GM12878 (cell line): ENCODE data around the gene PPARD. TPM values are rescaled to one million over a fixed set of nuclear protein-coding genes. Genes with fewer than 3 reads are reported as not detected.

ENCODE experiments used
- CREM ChIP-seq: IDR thresholded peaks from 2 replicates; pipeline ENCODE4 v1.6.1; 2014; ENCODE audit warnings: antibody characterized with exemption, low read depth
- CUX1 ChIP-seq: IDR thresholded peaks from 2 replicates; pipeline ENCODE4 v1.6.1; 2012; ENCODE audit warnings: improper control_type of control experiment, low read depth, low read length; ENCODE audit not compliant: insufficient replicate concordance
- SKIL ChIP-seq: fragments of 450-650 bp; IDR thresholded peaks from 2 replicates; pipeline ENCODE4 v1.6.1; 2017; ENCODE audit warnings: mild to moderate bottlenecking, low read depth, inconsistent platforms; ENCODE audit not compliant: poor library complexity, severe bottlenecking
- ZBTB4 ChIP-seq: fragments of 450-650 bp; formaldehyde crosslinking; IDR thresholded peaks from 2 replicates; pipeline ENCODE4 v1.4.0; 2022; ENCODE audit warnings: mild to moderate bottlenecking, moderate library complexity
- polyA plus RNA-seq, 11 experiments: library from polyadenylated mRNA; depleted of rRNA in 4 of 11; unstranded in 6 of 11; stranded (reverse) in 5 of 11; fragments of >200 nt; fragmentation: Nextera tagmentation in 4 of 11; fragmentation: Illumina TruSeq in 1 of 11; extraction: Ambion mirVana in 4 of 11; extraction: Trizol in 1 of 11; gene quantifications; 1 replicate in 1 of 11; 2 replicates in 10 of 11; pipeline versions ENCODE4 v1.2.1 to v1.2.3, GENCODE V29; 2011 to 2016; ENCODE audit warnings: inconsistent platforms in 2 of 11, missing spikeins in 2 of 11, low read depth in 1 of 11
- total RNA-seq, 4 experiments: library from RNA; depleted of rRNA in 3 of 4; stranded (reverse); fragments of >200 nt in 3 of 4; fragmentation: Illumina TruSeq in 1 of 4; extraction: Trizol in 1 of 4; gene quantifications; 2 replicates each; pipeline versions ENCODE4 v1.2.1 to v1.2.3, GENCODE V29; 2013 to 2021

The PPARD gene
- total and polyA plus RNA-seq, 10 of the 15 experiments (the other 5 are each of a cell fraction or from before 2014, with no cell fraction given): 0.05 to 12.6 (median 6.7) TPM

GRCh38 chr6:35295521-35296315 lies 46.6 kb upstream of the PPARD start (continued):
- TF ChIP-seq CUX1: no peak
- TF ChIP-seq SKIL: no peak
- TF ChIP-seq CREM: no peak
- no peak for TF ChIP-seq ZBTB4 (CRISPR knock-in tag)
